ENCODE data around the gene FOSL1.

GRCh38 chr11:65906602-65907001, 6.4 kb upstream of the FOSL1 start:
- TF ChIP-seq PKNOX1 (IDR thresholded peaks at IDR 0.05), result no peak
- no peak for TF ChIP-seq FOXK2 (IDR thresholded peaks at IDR 0.05)
- no peak for TF ChIP-seq ELF4 (IDR thresholded peaks at IDR 0.05)
- no peak for TF ChIP-seq FOXM1 (IDR thresholded peaks at IDR 0.05; ENCODE audit: borderline replicate concordance)
- no peak for TF ChIP-seq TARDBP (IDR thresholded peaks at IDR 0.05)
- TF ChIP-seq SP1 (IDR thresholded peaks at IDR 0.05), result no peak
- no peak for TF ChIP-seq FOXA1 (IDR thresholded peaks at IDR 0.05)
- TF ChIP-seq BHLHE40 (IDR thresholded peaks at IDR 0.05; ENCODE audit: borderline replicate concordance), result no peak
